ENCODE data around the gene SLC12A7.

Gene SLC12A7

DNA sequence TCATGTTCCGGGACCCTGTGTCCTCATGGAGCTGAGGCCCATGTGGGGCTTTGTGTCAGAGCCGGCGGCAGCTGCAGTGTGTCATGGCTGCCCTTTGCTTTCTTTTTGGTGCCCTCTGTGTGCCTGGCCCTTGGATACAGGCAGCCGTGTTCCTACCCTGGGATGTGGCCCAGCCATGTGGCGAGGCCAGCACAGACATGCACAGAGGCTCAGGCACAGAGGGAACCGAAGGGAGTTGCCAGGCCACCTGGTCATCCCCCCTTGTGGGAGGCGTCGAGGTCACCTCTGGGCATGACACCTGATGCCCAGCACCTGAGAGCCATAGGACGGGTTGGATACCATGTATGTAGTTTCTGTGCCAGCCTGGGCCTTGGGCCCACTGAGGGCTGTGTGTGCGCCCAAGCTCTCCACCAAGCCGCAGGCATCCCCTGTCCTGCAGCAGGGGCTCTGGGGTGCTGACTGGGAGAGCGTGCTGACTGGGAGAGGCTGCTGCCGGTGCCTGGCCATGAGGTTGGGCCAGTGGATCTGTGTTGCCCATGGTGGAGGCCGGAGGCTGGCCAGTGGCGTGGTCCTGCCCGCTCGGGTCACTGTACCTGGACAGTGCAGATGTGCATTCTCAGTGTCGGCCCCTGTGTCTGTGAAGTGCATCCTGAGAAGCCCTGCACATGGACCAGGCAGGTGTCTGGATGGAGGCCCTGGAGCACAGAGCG is 98.5 kb downstream of the SLC12A7 start:
- TF ChIP-seq FOXP2 (optimal IDR thresholded peaks at IDR 0.05; ENCODE audit: borderline replicate concordance, extremely low read depth, extremely low read length, insufficient read depth) = no peak
- no peak for TF ChIP-seq TAF1 (IDR thresholded peaks at IDR 0.05; ENCODE audit: borderline replicate concordance, insufficient read depth, low read length)
- no peak for TF ChIP-seq POLR2AphosphoS5 (IDR thresholded peaks at IDR 0.05; ENCODE audit: low read depth, low read length)
- no peak for TF ChIP-seq SIN3A (IDR thresholded peaks at IDR 0.05; ENCODE audit: borderline replicate concordance, insufficient read depth, low read length)

DNA sequence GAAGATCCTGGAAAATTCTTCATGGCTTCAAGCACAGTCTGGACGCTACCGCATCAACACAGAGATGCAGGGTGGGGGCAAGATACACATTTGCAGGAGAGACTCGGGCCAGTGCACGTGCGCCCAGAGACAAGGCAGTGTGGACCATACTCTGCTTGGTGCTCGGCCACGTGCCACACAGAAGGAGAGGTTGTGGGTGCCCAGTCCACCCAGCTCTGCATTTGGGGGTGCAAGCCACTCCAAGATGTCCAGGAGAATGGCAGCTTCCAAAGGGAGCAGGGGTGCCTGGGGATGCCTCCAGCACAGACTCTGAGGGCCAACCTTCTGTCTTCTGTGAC is 99.0 kb downstream of the SLC12A7 start:
- no peak for TF ChIP-seq FOXP2 (optimal IDR thresholded peaks at IDR 0.05; ENCODE audit: borderline replicate concordance, extremely low read depth, extremely low read length, insufficient read depth)
- no peak for TF ChIP-seq POLR2AphosphoS5 (IDR thresholded peaks at IDR 0.05; ENCODE audit: low read depth, low read length)
- TF ChIP-seq, protein P1, sequence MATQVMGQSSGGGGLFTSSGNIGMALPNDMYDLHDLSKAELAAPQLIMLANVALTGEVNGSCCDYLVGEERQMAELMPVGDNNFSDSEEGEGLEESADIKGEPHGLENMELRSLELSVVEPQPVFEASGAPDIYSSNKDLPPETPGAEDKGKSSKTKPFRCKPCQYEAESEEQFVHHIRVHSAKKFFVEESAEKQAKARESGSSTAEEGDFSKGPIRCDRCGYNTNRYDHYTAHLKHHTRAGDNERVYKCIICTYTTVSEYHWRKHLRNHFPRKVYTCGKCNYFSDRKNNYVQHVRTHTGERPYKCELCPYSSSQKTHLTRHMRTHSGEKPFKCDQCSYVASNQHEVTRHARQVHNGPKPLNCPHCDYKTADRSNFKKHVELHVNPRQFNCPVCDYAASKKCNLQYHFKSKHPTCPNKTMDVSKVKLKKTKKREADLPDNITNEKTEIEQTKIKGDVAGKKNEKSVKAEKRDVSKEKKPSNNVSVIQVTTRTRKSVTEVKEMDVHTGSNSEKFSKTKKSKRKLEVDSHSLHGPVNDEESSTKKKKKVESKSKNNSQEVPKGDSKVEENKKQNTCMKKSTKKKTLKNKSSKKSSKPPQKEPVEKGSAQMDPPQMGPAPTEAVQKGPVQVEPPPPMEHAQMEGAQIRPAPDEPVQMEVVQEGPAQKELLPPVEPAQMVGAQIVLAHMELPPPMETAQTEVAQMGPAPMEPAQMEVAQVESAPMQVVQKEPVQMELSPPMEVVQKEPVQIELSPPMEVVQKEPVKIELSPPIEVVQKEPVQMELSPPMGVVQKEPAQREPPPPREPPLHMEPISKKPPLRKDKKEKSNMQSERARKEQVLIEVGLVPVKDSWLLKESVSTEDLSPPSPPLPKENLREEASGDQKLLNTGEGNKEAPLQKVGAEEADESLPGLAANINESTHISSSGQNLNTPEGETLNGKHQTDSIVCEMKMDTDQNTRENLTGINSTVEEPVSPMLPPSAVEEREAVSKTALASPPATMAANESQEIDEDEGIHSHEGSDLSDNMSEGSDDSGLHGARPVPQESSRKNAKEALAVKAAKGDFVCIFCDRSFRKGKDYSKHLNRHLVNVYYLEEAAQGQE (IDR thresholded peaks at IDR 0.05; ENCODE audit: insufficient read depth in 1 of 2, low read depth in 2 of 2, low read length in 2 of 2) = no peak
- no peak for TF ChIP-seq SIN3A (IDR thresholded peaks at IDR 0.05; ENCODE audit: borderline replicate concordance, insufficient read depth, low read length)
- TF ChIP-seq TAF1 (IDR thresholded peaks at IDR 0.05; ENCODE audit: borderline replicate concordance, insufficient read depth, low read length) = no peak

DNA sequence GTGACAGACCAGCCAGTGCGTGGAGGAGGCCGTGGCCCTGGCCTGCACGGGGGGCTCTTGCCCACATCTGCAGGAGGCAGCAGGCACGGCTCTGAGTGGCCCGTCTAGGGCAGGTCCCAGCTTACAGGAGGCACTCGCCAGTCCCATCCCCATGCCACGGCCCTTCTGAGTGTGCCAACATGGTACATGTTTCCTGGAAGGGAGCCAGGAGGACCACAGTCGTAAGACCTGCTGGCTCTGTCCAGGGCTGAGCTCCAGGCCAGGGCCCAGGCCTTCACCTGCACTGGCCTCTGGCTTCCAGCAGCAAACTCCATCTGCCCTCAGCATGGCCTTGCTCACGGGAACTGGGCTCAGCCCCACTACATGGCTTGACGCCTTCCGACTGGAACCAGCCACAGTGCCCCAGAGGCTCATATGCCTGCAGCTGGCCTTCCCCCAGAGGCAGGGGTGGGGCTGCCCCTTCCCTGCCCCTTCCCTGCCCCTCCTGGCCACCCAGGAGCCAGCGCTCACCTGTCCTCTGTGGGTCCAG is 99.5 kb downstream of the SLC12A7 start:
- TF ChIP-seq FOXP2 (optimal IDR thresholded peaks at IDR 0.05; ENCODE audit: borderline replicate concordance, extremely low read depth, extremely low read length, insufficient read depth) = no peak
- TF ChIP-seq, protein P1 (IDR thresholded peaks at IDR 0.05; ENCODE audit: insufficient read depth in 1 of 2, low read depth in 2 of 2, low read length in 2 of 2) = no peak
- TF ChIP-seq SIN3A (IDR thresholded peaks at IDR 0.05; ENCODE audit: borderline replicate concordance, insufficient read depth, low read length) = no peak
- TF ChIP-seq TAF1 (IDR thresholded peaks at IDR 0.05; ENCODE audit: borderline replicate concordance, insufficient read depth, low read length) = no peak
- TF ChIP-seq POLR2AphosphoS5 (IDR thresholded peaks at IDR 0.05; ENCODE audit: low read depth, low read length) = no peak

DNA sequence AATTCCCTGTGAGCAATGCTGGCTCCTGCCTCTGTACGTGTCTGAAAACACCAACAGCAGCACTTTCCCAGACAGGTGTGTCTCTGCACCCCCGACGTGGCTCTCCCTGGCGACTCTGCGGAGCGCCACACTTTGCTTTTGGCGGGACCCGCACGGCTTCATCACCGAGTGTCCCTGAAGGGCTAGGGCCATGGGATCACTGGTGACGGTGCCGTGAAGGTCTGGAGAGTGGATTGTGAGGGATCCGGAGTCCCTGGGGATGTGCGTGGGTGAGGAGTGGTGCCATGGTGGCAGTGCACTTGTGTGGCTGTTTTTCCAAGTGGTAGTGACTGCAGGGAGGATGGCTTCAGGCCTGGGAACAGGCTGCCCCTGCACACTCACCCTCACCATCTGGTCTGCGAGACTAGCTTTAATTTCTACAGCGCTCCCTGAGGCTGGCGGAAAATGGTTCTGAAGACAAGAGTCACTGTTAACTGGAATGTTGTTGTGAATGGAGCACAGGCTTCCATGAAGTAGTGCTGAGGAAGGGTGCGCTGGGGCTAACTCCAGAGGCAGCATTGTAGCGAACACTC is 100.0 kb downstream of the SLC12A7 start:
- TF ChIP-seq TAF1 (IDR thresholded peaks at IDR 0.05; ENCODE audit: borderline replicate concordance, insufficient read depth, low read length) = no peak
- no peak for TF ChIP-seq FOXP2 (optimal IDR thresholded peaks at IDR 0.05; ENCODE audit: borderline replicate concordance, extremely low read depth, extremely low read length, insufficient read depth)
- TF ChIP-seq, protein P1 (IDR thresholded peaks at IDR 0.05; ENCODE audit: insufficient read depth in 1 of 2, low read depth in 2 of 2, low read length in 2 of 2) = no peak
- TF ChIP-seq POLR2AphosphoS5 (IDR thresholded peaks at IDR 0.05; ENCODE audit: low read depth, low read length) = no peak
- no peak for TF ChIP-seq SIN3A (IDR thresholded peaks at IDR 0.05; ENCODE audit: borderline replicate concordance, insufficient read depth, low read length)

DNA sequence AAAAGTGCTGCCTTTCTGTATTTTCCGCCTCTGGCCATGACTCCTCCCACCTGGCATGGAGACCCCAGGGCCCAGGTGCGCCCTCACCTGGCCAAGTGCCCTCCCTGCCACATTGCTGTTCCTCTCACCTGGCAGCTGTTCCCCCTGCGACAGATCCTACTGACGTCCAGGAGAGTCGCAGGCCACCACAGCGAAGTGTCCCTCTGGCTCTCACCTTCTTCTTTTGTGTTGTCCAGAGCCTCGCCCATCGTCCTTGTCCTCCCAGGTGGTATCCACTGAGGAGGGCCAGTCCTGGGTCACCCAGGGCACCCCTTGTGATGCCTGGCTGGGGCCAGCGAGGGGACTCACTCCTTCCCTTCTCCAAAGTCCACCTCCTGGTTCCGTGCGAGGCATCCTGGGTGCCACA is 100.6 kb downstream of the SLC12A7 start:
- no peak for TF ChIP-seq SIN3A (IDR thresholded peaks at IDR 0.05; ENCODE audit: borderline replicate concordance, insufficient read depth, low read length)
- TF ChIP-seq, protein P1 (IDR thresholded peaks at IDR 0.05; ENCODE audit: insufficient read depth in 1 of 2, low read depth in 2 of 2, low read length in 2 of 2) = no peak
- no peak for TF ChIP-seq POLR2AphosphoS5 (IDR thresholded peaks at IDR 0.05; ENCODE audit: low read depth, low read length)
- no peak for TF ChIP-seq FOXP2 (optimal IDR thresholded peaks at IDR 0.05; ENCODE audit: borderline replicate concordance, extremely low read depth, extremely low read length, insufficient read depth)
- TF ChIP-seq TAF1 (IDR thresholded peaks at IDR 0.05; ENCODE audit: borderline replicate concordance, insufficient read depth, low read length) = no peak

Measured in PFSK-1 (cell line).